Gastrocnemius medialis (tissue), 4 donors: ENCODE measurements around the gene ZNF710. TPM values are rescaled to one million over a fixed set of nuclear protein-coding genes. Genes with fewer than 3 reads are reported as not detected.

Source experiments
- ATAC-seq, 2 donors: fragments of 150-250 bp; one replicate each; pipeline ENCODE4 v1.9.1; 2016
- DNase-seq, 2 donors: peaks; one replicate each; pipeline ENCODE4 v3.0.0-alpha.2; 2019
- H3K27ac ChIP-seq, 4 donors: fragments of 200-600 bp; sonication (generic); 1 replicate in 1 of 4; 2 replicates in 3 of 4; pipeline ENCODE4 v1.5.1; 2016 to 2018; ENCODE audit warnings: mild to moderate bottlenecking in 2 of 4, moderate library complexity in 1 of 4
- H3K27me3 ChIP-seq, 3 donors: fragments of 200-600 bp; sonication (generic) in 2 of 3; 1 replicate in 1 of 3; 2 replicates in 2 of 3; pipeline versions ENCODE4 v1.5.1 to v1.6.0; 2016 to 2019; ENCODE audit warnings: mild to moderate bottlenecking in 1 of 3, moderate library complexity in 1 of 3
- H3K36me3 ChIP-seq, 2 donors: fragments of 200-600 bp; sonication (generic) in 1 of 2; one replicate each; pipeline ENCODE4 v1.5.1; 2017 to 2018
- H3K4me1 ChIP-seq, 2 donors: fragments of 200-600 bp; sonication (generic) in 1 of 2; one replicate each; pipeline ENCODE4 v1.5.1; 2016 to 2017; ENCODE audit warnings: mild to moderate bottlenecking in 2 of 2
- H3K4me3 ChIP-seq, 4 donors: fragments of 200-600 bp; sonication (generic) in 3 of 4; 1 replicate in 1 of 4; 2 replicates in 3 of 4; pipeline ENCODE4 v1.5.1; 2016 to 2019; ENCODE audit warnings: mild to moderate bottlenecking in 2 of 4
- H3K9me3 ChIP-seq, 3 donors: fragments of 200-600 bp; sonication (generic) in 2 of 3; 1 replicate in 1 of 3; 2 replicates in 2 of 3; pipeline ENCODE4 v1.5.1; 2016 to 2019
- POLR2A ChIP-seq, 2 donors: fragments of 450-650 bp; IDR thresholded peaks; one replicate each; pipeline ENCODE4 v1.6.1; 2017; ENCODE audit warnings: antibody characterized with exemption in 2 of 2, mild to moderate bottlenecking in 2 of 2, moderate library complexity in 2 of 2
- in situ Hi-C, 4 donors: fragments of 200-750 bp; cut with MboI; loops; one replicate each; pipeline versions ENCODE4 v1.15.0 to v1.8.0; 2017; ENCODE audit warnings: low sequenced_read_pairs in 4 of 4
- intact Hi-C: fragments of 100-400 bp; cut with DNase I; formaldehyde crosslinking; loops from one replicate; pipeline ENCODE4 v1.15.1; 2023; ENCODE audit warnings: low total_unique reads
- total RNA-seq, 4 donors: library from RNA; depleted of rRNA; stranded (reverse); fragments of >200 nt; gene quantifications; one replicate each; pipeline versions ENCODE4 v1.1.0 to v1.2.3, GENCODE V29; 2016
- TF ChIP-seq, protein P1 (sequence below), 5 experiments: fragments of 450-650 bp in 3 of 5; fragments of 200-600 bp in 2 of 5; sonication (generic) in 2 of 5; IDR thresholded peaks in 4 of 5; conservative IDR thresholded peaks in 1 of 5; 1 replicate in 4 of 5; 2 replicates in 1 of 5; pipeline ENCODE4 v1.5.1; 2016 to 2019; ENCODE audit warnings: antibody characterized with exemption in 5 of 5, mild to moderate bottlenecking in 3 of 5, moderate library complexity in 3 of 5

Gene ZNF710
- total RNA-seq, 4 donors from 2014 or later, result 2.6 to 5.4 (median 3.2) TPM

GRCh38 chr15:89997079-89997478 lies 4.0 kb upstream of the ZNF710 start:
- Histone ChIP-seq H3K4me1 (no peaks in the 10 kb centered on the region), H3K27me3 (no peaks in the 10 kb centered on the region), H3K27ac (no peak overlapping the region), H3K4me3 (no peak overlapping the region), H3K9me3 (no peaks in the 10 kb centered on the region), H3K36me3 (no peaks in the 10 kb centered on the region)
- DNase-seq (no peak), ATAC-seq (no peak)
- intact Hi-C loops (no loop called here), in situ Hi-C loops (no loop called here)
- TF ChIP-seq, protein P1, sequence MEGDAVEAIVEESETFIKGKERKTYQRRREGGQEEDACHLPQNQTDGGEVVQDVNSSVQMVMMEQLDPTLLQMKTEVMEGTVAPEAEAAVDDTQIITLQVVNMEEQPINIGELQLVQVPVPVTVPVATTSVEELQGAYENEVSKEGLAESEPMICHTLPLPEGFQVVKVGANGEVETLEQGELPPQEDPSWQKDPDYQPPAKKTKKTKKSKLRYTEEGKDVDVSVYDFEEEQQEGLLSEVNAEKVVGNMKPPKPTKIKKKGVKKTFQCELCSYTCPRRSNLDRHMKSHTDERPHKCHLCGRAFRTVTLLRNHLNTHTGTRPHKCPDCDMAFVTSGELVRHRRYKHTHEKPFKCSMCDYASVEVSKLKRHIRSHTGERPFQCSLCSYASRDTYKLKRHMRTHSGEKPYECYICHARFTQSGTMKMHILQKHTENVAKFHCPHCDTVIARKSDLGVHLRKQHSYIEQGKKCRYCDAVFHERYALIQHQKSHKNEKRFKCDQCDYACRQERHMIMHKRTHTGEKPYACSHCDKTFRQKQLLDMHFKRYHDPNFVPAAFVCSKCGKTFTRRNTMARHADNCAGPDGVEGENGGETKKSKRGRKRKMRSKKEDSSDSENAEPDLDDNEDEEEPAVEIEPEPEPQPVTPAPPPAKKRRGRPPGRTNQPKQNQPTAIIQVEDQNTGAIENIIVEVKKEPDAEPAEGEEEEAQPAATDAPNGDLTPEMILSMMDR (IDR thresholded peaks at IDR 0.05 in 4 of 5, conservative IDR thresholded peaks at IDR 0.05 in 1 of 5), result no peak
- TF ChIP-seq POLR2A (IDR thresholded peaks at IDR 0.05), result no peak

DNA sequence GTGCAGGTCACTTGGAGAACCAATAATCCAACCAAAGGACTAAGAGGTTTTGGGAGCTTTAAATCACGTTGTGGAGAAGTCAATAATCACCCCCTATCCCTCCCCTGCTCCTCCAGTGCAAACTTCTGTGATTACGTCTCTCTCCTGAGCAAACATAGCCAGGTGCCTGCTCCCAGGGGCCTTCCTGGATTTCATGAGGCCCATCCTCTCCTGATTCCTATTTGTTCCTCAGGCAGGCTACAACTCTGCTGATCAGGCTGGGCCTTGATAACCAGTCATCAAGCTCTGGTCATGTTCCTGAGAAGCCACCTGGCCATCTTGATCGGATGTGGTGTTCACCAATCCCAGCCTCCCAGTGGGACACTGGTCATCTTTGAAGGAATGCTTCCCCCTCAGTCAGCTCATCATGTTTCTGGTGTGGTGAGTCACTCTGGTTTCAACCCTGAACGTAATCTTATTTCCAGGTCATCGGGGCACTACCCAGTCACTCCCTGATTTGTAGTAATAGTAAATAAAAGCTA lies 2.9 kb upstream of the ZNF710 start:
- intact Hi-C loops, result no loop called here
- no peak overlapping the region for H3K27ac ChIP-seq
- H3K36me3 ChIP-seq, result no peaks in the 10 kb centered on the region
- no peak overlapping the region for H3K4me3 ChIP-seq
- in situ Hi-C loops, result no loop called here
- no peak for ATAC-seq
- no peaks in the 10 kb centered on the region for H3K9me3 ChIP-seq
- DNase-seq, result no peak
- peaks cover 2 to 7% of the 10 kb centered on the region in 2 donors for H3K4me1 ChIP-seq
- no peaks in the 10 kb centered on the region for H3K27me3 ChIP-seq
- TF ChIP-seq POLR2A (IDR thresholded peaks at IDR 0.05), result no peak
- TF ChIP-seq, protein P1 (IDR thresholded peaks at IDR 0.05 in 4 of 5, conservative IDR thresholded peaks at IDR 0.05 in 1 of 5), result no peak

DNA sequence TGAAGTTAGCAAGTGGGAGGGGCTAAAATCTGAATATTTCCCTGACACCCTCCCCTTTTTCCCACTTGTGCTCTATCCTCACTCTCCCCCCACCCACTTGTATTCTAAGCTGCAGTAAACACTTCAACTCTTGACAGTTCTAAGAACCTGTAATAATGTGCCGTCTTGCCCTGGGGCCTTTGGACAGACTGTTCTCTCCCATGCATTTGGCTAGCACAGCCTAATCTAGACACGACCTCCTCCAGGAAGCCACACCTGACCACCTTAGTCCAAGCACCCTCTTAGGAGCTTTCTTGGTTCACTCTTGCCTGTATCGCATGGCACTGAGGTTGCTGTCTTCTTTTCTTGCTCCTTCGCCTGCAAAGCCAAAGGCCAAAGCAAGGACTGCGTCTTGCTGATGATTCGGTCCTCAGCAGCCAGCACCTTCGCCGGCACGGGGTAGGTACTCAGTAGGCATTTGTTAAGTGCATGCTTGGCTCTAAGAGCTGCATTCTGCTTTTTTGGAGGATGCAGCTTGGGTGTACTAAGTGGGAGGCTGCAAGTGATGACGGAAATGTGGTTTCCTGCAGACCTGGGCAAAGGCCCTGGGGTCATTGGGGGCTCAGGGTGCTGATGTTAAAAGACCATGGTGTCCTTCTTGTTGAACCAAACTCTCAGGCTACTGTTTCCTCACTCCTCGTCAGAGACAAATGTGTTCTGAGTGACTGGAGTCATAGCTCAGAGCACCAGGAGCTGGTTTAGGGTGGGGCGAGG lies 2.0 kb upstream of the ZNF710 start:
- intact Hi-C loops (no loop called here), in situ Hi-C loops (no loop called here)
- Histone ChIP-seq H3K4me1 (peaks cover 9 to 14% of the 10 kb centered on the region in 2 donors), H3K27me3 (no peaks in the 10 kb centered on the region), H3K4me3 (no peak overlapping the region), H3K9me3 (no peaks in the 10 kb centered on the region), H3K27ac (peak overlapping the region in 1 of 4 donors; percentile 68), H3K36me3 (no peaks in the 10 kb centered on the region)
- DNase-seq, result no peak
- TF ChIP-seq, protein P1 (IDR thresholded peaks at IDR 0.05 in 4 of 5, conservative IDR thresholded peaks at IDR 0.05 in 1 of 5), result no peak
- TF ChIP-seq POLR2A (IDR thresholded peaks at IDR 0.05), result no peak
- no peak for ATAC-seq

DNA sequence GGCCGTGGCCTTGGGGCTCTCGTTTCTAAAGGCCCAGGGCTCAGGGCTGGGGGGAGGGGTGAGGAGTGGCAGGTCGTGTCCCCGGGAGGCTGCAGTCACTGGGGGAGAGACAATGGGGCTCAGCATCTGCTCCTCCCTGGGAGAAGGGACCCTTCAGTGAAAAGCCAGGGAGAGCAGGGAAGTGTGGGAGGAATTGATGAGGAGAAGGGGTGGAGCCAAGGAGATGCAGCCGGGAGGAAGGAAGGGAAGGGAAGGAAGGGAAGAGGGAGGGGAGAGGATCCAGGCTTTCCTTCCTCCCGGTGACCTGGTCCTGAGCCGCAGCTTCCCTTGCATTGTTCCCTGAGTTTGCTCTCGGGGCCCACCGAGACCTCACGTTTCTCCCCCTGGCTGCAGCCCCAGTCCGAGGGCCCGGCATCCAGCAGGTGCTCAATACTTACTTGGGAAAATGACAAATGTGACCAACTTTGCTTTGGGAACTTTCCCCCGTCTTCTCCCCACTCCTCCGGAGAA lies 1.4 kb upstream of the ZNF710 start:
- H3K9me3 ChIP-seq, result no peaks in the 10 kb centered on the region
- no peak for ATAC-seq
- peak overlapping the region; percentile 31 to 67 (median 49) for H3K4me3 ChIP-seq
- DNase-seq, result no peak
- TF ChIP-seq POLR2A (IDR thresholded peaks at IDR 0.05), result no peak
- TF ChIP-seq, protein P1 (IDR thresholded peaks at IDR 0.05 in 4 of 5, conservative IDR thresholded peaks at IDR 0.05 in 1 of 5), result no peak
- peak overlapping the region; percentile 63 to 78 (median 70) for H3K27ac ChIP-seq
- intact Hi-C loops, result loop anchor here (5.0 to 10.0 kb wide), 3 partner anchors 98 to 1085 kb away; partner anchors contain the start of genes AP3S2 and MFGE8
- H3K27me3 ChIP-seq, result no peaks in the 10 kb centered on the region
- H3K4me1 ChIP-seq, result peaks cover 15 to 20% of the 10 kb centered on the region in 2 donors
- in situ Hi-C loops, result loop anchor here in 1 of 4 donors (10.0 kb wide), 1 partner anchor 75 kb away; no protein-coding TSS in a partner anchor
- H3K36me3 ChIP-seq, result no peaks in the 10 kb centered on the region
